ENCODE measurements around the gene PLEKHA4.

The PLEKHA4 gene

DNA sequence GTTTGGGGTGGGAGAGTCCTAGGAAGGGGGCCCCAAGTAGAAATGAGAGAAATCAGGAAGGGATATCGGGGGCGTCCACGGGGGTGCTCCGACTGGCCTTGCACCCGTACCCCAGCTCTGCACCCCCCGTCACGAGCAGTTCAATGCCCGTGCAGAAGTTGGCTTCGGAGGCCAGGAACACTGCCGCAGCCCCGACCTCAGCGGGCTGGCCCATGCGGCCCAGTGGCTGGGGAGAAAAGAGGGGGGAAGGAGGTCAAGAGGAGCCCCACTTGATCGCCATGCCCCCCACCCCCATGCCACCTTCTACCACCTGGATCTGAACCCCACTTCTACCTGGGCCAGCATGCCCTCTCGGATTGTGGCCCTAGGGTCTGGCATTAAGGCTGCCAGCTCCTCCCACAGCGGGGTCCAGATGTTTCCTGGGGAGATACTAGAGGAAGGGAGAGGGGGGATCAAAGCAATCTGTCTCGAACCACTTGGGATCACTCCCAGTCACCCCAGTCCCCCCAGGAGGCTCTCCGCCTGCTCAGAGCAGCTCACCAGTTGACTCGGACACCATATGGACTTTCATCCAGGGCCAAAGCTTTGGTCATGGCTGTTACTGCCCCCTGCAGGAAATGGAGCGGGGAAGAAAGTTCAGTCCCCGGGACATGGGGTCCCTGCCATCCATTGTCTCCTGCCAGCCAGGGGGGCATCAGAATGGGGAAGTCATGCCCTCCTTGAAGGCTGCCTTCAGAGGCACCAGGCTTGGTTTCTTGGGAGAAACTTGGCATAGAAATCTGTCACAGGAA is 55.1 kb downstream of the PLEKHA4 start:
- no peak overlapping the region for H3K9ac ChIP-seq (ENCODE audit: low read length)
- TF ChIP-seq, protein P1, sequence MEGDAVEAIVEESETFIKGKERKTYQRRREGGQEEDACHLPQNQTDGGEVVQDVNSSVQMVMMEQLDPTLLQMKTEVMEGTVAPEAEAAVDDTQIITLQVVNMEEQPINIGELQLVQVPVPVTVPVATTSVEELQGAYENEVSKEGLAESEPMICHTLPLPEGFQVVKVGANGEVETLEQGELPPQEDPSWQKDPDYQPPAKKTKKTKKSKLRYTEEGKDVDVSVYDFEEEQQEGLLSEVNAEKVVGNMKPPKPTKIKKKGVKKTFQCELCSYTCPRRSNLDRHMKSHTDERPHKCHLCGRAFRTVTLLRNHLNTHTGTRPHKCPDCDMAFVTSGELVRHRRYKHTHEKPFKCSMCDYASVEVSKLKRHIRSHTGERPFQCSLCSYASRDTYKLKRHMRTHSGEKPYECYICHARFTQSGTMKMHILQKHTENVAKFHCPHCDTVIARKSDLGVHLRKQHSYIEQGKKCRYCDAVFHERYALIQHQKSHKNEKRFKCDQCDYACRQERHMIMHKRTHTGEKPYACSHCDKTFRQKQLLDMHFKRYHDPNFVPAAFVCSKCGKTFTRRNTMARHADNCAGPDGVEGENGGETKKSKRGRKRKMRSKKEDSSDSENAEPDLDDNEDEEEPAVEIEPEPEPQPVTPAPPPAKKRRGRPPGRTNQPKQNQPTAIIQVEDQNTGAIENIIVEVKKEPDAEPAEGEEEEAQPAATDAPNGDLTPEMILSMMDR (IDR thresholded peaks at IDR 0.05; ENCODE audit: insufficient read depth, low read length, poor library complexity, severe bottlenecking) = no peak
- TF ChIP-seq EZH2phosphoT487 (conservative IDR thresholded peaks at IDR 0.05; ENCODE audit: low read length) = no peak
- H3K9me3 ChIP-seq (ENCODE audit: insufficient read depth, low read length) = no peaks in the 10 kb centered on the region
- H3K4me3 ChIP-seq (ENCODE audit: insufficient read depth, low read length, poor library complexity, severe bottlenecking) = no peak overlapping the region
- peaks cover 18% of the 10 kb centered on the region for H3F3A ChIP-seq (ENCODE audit: insufficient read depth)
- peaks cover 16% of the 10 kb centered on the region for H3K79me2 ChIP-seq (ENCODE audit: insufficient read depth, low read length)
- H3K27me3 ChIP-seq (ENCODE audit: low read length) = no peaks in the 10 kb centered on the region
- H2AFZ ChIP-seq (ENCODE audit: low read depth, low read length, severe bottlenecking) = no peak overlapping the region
- H3K27ac ChIP-seq (ENCODE audit: low read depth, low read length) = no peak overlapping the region
- no peaks in the 10 kb centered on the region for H3K9me2 ChIP-seq (replicated peaks; ENCODE audit: insufficient read depth, low read length)
- no peak overlapping the region for H3K4me2 ChIP-seq (ENCODE audit: low read depth, low read length, poor library complexity, severe bottlenecking)
- no peaks in the 10 kb centered on the region for H3K36me3 ChIP-seq (ENCODE audit: low read length)
- no peaks in the 10 kb centered on the region for H4K20me1 ChIP-seq (ENCODE audit: low read depth, low read length)

DNA sequence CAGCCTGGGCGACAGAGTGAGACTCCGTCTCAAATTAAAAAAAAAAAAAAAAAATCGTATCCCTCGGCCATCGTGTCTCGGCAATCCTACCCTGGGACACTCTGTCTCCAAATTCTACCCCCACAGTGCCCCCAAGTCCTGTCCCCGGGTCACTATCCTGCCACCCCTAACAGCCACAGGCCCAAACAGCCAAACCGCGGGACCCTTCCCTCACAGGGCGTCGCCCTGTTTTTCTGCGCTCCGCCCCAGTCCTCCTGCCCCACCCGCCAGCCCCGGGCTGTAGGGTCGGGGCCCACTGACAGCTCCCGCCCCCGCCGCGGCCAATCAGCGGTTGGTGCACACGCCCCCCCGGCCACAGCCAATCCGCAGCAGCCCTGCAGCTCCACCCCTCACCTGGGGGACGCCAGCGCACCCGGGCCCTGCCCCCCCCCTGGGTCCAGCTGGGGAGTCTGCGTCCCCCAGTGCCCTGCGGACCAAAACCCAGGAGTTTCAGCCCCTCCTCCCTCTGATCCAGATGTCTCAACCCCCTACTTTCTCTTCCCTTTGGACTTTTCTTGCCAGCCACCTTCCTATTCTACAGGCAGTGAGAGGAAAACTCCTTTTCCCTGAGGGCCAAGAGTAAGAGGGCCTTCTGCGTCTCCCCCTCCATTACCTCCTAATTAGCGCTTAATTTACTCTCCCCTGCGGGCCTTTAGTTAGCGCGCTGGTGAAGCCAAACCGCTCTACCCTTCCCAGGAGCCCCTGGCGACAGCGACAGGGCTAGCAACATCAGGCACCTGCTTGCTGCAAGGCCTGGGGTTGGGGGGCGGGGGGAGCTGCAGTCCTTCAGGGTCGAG is 56.1 kb downstream of the PLEKHA4 start:
- H3K9ac ChIP-seq (ENCODE audit: low read length) = no peak overlapping the region
- peak overlapping the region; percentile 44 for H3K27ac ChIP-seq (ENCODE audit: low read depth, low read length)
- no peaks in the 10 kb centered on the region for H3K9me3 ChIP-seq (ENCODE audit: insufficient read depth, low read length)
- no peak for TF ChIP-seq EZH2phosphoT487 (conservative IDR thresholded peaks at IDR 0.05; ENCODE audit: low read length)
- TF ChIP-seq, protein P1 (IDR thresholded peaks at IDR 0.05; ENCODE audit: insufficient read depth, low read length, poor library complexity, severe bottlenecking) = no peak
- no peaks in the 10 kb centered on the region for H4K20me1 ChIP-seq (ENCODE audit: low read depth, low read length)
- peaks cover 18% of the 10 kb centered on the region for H3F3A ChIP-seq (ENCODE audit: insufficient read depth)
- peaks cover 16% of the 10 kb centered on the region for H3K79me2 ChIP-seq (ENCODE audit: insufficient read depth, low read length)
- H3K27me3 ChIP-seq (ENCODE audit: low read length) = no peaks in the 10 kb centered on the region
- peak overlapping the region; percentile 87 for H3K4me2 ChIP-seq (ENCODE audit: low read depth, low read length, poor library complexity, severe bottlenecking)
- no peaks in the 10 kb centered on the region for H3K9me2 ChIP-seq (replicated peaks; ENCODE audit: insufficient read depth, low read length)
- peak overlapping the region; percentile 73 for H2AFZ ChIP-seq (ENCODE audit: low read depth, low read length, severe bottlenecking)
- H3K4me3 ChIP-seq (ENCODE audit: insufficient read depth, low read length, poor library complexity, severe bottlenecking) = no peak overlapping the region
- H3K36me3 ChIP-seq (ENCODE audit: low read length) = no peaks in the 10 kb centered on the region

DNA sequence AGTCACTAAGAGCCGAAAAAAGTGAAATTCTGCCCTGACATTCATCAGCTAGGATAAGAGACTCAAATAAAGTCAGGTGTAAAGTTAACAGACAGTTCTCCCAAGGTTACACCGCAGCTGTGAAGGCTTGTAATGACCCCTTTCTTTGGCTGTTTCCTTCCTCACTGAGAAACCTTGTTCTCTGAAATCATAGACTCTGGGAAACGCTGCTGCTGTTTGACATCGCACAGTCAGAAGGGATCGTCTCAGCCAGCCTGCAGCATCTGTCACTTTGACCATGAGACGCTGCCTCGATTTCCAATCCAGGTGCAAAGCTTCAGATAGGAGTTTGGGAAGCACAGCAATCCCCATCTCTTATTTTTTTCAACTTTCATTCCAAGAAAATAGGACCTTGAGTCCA is 58.3 kb downstream of the PLEKHA4 start:
- Histone ChIP-seq H3K27ac (ENCODE audit: low read depth, low read length) (peak overlapping the region; percentile 45), H3K9me3 (ENCODE audit: insufficient read depth, low read length) (no peaks in the 10 kb centered on the region), H3K4me2 (ENCODE audit: low read depth, low read length, poor library complexity, severe bottlenecking) (peak overlapping the region; percentile 87)

More for the DNA sequence above, 58.3 kb downstream of the PLEKHA4 start:
- Histone ChIP-seq H3K9ac (ENCODE audit: low read length) (peak overlapping the region; percentile 71), H3K4me3 (ENCODE audit: insufficient read depth, low read length, poor library complexity, severe bottlenecking) (peak overlapping the region; percentile 60), H2AFZ (ENCODE audit: low read depth, low read length, severe bottlenecking) (peak overlapping the region; percentile 23), H3K27me3 (ENCODE audit: low read length) (no peaks in the 10 kb centered on the region), H3K79me2 (ENCODE audit: insufficient read depth, low read length) (peaks cover 16% of the 10 kb centered on the region), H3K9me2 (replicated peaks; ENCODE audit: insufficient read depth, low read length) (no peaks in the 10 kb centered on the region), H3K36me3 (ENCODE audit: low read length) (no peaks in the 10 kb centered on the region), H3F3A (ENCODE audit: insufficient read depth) (peaks cover 18% of the 10 kb centered on the region), H4K20me1 (ENCODE audit: low read depth, low read length) (no peaks in the 10 kb centered on the region)
- no peak for TF ChIP-seq EZH2phosphoT487 (conservative IDR thresholded peaks at IDR 0.05; ENCODE audit: low read length)
- TF ChIP-seq, protein P1 (IDR thresholded peaks at IDR 0.05; ENCODE audit: insufficient read depth, low read length, poor library complexity, severe bottlenecking) = no peak

Measured in SU-DHL-6 (cell line).